Heart left ventricle (tissue), 16 donors: Measurements from ENCODE around the gene BID. TPM values are rescaled to one million over a fixed set of nuclear protein-coding genes. Genes with fewer than 3 reads are reported as not detected.

Experiments
- ATAC-seq, 4 donors: fragments of 200-7000 bp; cut with Tn5 transposase; one replicate each; pipeline ENCODE4 v1.9.1; 2020 to 2022; ENCODE audit warnings: moderate library complexity in 4 of 4, mild to moderate bottlenecking in 3 of 4, moderate number of reproducible peaks in 1 of 4
- DNase-seq, 5 donors: peaks; one replicate each; pipeline ENCODE4 v3.0.0-alpha.2; 2020
- H3K27ac ChIP-seq, 12 donors: fragments of 200-600 bp; sonication (generic) in 4 of 12; one replicate each; pipeline versions ENCODE4 v1.5.0 to v1.8.0; 2016 to 2022; ENCODE audit warnings: mild to moderate bottlenecking in 2 of 12
- H3K27me3 ChIP-seq, 9 donors: fragments of 200-600 bp; sonication (generic) in 2 of 9; one replicate each; pipeline versions ENCODE4 v1.5.1 to v1.8.0; 2016 to 2022; ENCODE audit warnings: mild to moderate bottlenecking in 3 of 9
- H3K36me3 ChIP-seq, 9 donors: fragments of 200-600 bp; sonication (generic) in 2 of 9; one replicate each; pipeline versions ENCODE4 v1.5.0 to v1.8.0; 2018 to 2022; ENCODE audit warnings: mild to moderate bottlenecking in 2 of 9
- H3K4me1 ChIP-seq, 12 donors: fragments of 200-600 bp; sonication (generic) in 4 of 12; one replicate each; pipeline versions ENCODE4 v1.5.0 to v1.8.0; 2016 to 2022; ENCODE audit warnings: mild to moderate bottlenecking in 3 of 12
- H3K4me3 ChIP-seq, 12 donors: fragments of 200-600 bp; sonication (generic) in 4 of 12; one replicate each; pipeline versions ENCODE4 v1.5.0 to v1.8.0; 2017 to 2022; ENCODE audit warnings: mild to moderate bottlenecking in 9 of 12, moderate library complexity in 4 of 12
- H3K9me3 ChIP-seq, 12 donors: fragments of 200-600 bp; sonication (generic) in 4 of 12; one replicate each; pipeline versions ENCODE4 v1.5.0 to v1.8.0; 2016 to 2022; ENCODE audit warnings: mild to moderate bottlenecking in 1 of 12
- POLR2A ChIP-seq, 2 donors: fragments of 450-650 bp; IDR thresholded peaks; one replicate each; pipeline ENCODE4 v1.6.1; 2017; ENCODE audit warnings: antibody characterized with exemption in 2 of 2, mild to moderate bottlenecking in 2 of 2, moderate library complexity in 2 of 2
- WGBS, 4 donors: extraction: QIAGEN DNeasy Blood & Tissue Kit in 2 of 4; methylation state at CpG; one replicate each; pipeline versions ENCODE4 v1.1.5 to v1.1.7; 2013 to 2018; 5-methylcytosine and 5-hydroxymethylcytosine counted together
- intact Hi-C, 10 donors: fragments of 100-400 bp; cut with DNase I; formaldehyde crosslinking; loops; one replicate each; pipeline versions ENCODE4 v1.11.1 to v1.14.2; 2022
- polyA plus RNA-seq, 2 donors: library from polyadenylated mRNA; stranded (reverse); fragments of 200-250 nt; gene quantifications; one replicate each; pipeline ENCODE4 v1.2.3, GENCODE V29; 2013
- total RNA-seq, 9 donors: library from RNA; depleted of rRNA in 2 of 9; stranded (reverse); fragments of >200 nt in 2 of 9; fragmentation: NEBNext Ultra II Directional in 3 of 9; extraction: Animal tissue kit (Norgen Biotek cat#: 25700) in 3 of 9; gene quantifications; one replicate each; pipeline versions ENCODE4 v1.1.0 to v1.2.4, GENCODE V29; 2016 to 2023
- TF ChIP-seq, protein P1 (sequence below), 12 donors: fragments of 200-600 bp; sonication (generic) in 4 of 12; IDR thresholded peaks; one replicate each; pipeline versions ENCODE4 v1.5.0 to v1.8.0; 2018 to 2022; ENCODE audit warnings: antibody characterized with exemption in 12 of 12, mild to moderate bottlenecking in 5 of 12
- donor health status: ischemic (EF 13 %, LVEDD 7.1; RV severe dilation, severe dysfunction).
- donor health status: healthy with polysubstance abuse.
- donor health status: DM: no; HTN: yes; CAD: no.
- donor health status: DM: no; HTN: no; CAD: no.
- donor health status: ischemic (EF 25% LVEDD 6.9; RV normal size, moderate dysfunction).
- donor health status: ischemic (EF 25% LVEDD 5.7; RV mildly dilated, moderate dysfunction).
- donor health status: healthy.
- donor health status: DM: yes; HTN: yes; CAD: no.
- donor health status: ischemic (EF 35%, LVEDD 5.7; RV mildly dilated, moderate dysfunction).
- donor health status: nonischemic (EF 11% LVEDD 7.7; RV severe dilation, severe dysfunction).
- donor health status: DM: yes; HTN: yes; CAD: no.
- donor health status: PGD.
- donor health status: ischemic (EF 29% LVEDD 5.4; RV normal size, mild dysfunction).
- donor health status: nonischemic (EF 23%, LVEDD 6.1; RV moderate dilation, normal function).

Gene BID
- total and polyA plus RNA-seq, 11 donors = 7.8 to 59.2 (median 20.9) TPM

DNA sequence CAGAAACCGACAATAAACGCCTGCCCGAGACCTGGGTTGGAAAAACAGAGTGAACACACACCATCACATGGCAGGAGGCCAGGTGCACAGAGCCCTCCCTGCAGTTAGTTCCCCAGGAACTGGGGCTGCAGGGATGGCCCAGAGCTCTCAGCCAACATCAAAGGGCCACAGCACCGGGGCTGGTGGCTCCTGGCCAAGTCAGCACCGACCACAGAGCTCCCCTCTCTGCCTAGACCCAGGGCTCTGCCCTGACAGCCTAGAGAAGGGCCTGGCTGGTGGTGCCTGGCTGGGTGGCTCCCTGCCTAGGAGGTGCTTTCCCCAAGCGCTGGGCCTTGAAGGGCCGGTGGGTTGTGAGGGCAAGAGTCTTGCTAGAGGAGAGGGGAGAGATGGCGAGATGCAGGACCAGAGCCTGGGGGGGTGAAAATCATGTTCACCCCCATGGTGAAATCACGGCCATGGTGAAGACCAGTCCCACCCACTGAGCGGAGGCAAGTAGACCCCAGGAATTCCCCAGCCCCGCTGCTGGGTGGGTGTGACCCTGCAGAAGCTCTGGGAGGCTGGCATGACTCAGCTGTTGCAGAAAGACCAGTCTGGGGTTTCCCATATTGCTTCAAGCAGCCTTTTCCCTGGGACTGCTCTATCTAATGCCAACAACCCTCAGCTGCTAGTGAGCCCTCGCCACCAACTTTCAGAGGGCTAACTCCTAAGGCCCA lies 7.2 kb upstream of the BID start:
- TF ChIP-seq, protein P1, sequence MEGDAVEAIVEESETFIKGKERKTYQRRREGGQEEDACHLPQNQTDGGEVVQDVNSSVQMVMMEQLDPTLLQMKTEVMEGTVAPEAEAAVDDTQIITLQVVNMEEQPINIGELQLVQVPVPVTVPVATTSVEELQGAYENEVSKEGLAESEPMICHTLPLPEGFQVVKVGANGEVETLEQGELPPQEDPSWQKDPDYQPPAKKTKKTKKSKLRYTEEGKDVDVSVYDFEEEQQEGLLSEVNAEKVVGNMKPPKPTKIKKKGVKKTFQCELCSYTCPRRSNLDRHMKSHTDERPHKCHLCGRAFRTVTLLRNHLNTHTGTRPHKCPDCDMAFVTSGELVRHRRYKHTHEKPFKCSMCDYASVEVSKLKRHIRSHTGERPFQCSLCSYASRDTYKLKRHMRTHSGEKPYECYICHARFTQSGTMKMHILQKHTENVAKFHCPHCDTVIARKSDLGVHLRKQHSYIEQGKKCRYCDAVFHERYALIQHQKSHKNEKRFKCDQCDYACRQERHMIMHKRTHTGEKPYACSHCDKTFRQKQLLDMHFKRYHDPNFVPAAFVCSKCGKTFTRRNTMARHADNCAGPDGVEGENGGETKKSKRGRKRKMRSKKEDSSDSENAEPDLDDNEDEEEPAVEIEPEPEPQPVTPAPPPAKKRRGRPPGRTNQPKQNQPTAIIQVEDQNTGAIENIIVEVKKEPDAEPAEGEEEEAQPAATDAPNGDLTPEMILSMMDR (IDR thresholded peaks at IDR 0.05) = no peak
- TF ChIP-seq POLR2A (IDR thresholded peaks at IDR 0.05) = no peak
- DNase-seq (peak in 1 of 5 donors; percentile 65), ATAC-seq (no peak)
- WGBS, 4 donors = 62 to 80% (median 68%) methylated on average over 10 to 12 of the region's 12 CpGs
- Histone ChIP-seq H3K4me1 (peaks cover 0 to 51% (median 15%) of the 10 kb centered on the region in 12 donors), H3K9me3 (no peaks in the 10 kb centered on the region), H3K27ac (peak overlapping the region in 1 of 12 donors; percentile 48), H3K4me3 (no peak overlapping the region), H3K36me3 (no peaks in the 10 kb centered on the region), H3K27me3 (no peaks in the 10 kb centered on the region)
- intact Hi-C loops = loop anchor here in 2 of 10 donors (10.0 kb wide), 2 partner anchors 217 to 607 kb away; partner anchors contain the start of gene SLC25A18 (in 1 of the 2)

DNA sequence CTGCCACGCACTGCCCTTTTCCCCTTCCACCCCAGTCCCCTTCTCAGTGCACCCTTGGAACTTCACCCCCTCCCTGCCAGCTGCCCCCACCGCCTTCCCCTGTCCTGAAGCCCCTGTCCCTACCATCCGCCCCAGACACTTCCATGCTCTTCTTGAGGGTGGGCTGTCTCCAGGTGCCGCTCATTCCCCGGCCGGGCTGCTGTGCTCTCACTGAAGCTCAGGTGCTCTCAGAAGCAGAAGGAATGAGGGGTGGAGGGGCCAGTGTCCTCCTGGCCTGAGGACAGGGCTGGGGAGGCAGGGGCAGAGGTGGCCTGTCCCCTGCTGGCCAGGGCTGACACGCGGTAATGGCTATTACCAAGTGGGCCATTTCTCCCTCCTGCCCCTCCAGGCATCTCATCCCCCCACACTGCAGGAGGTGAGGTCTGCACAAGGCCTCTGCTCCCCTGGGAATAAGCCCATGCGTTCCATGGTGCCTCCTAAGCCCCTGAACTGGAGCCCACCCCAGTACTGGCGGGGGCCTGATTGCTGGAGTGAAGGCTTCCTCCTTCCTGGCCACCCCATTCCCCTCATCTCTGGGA lies 6.6 kb upstream of the BID start:
- peak in 1 of 5 donors; percentile 43 for DNase-seq
- TF ChIP-seq, protein P1 (IDR thresholded peaks at IDR 0.05) = no peak
- no peak for TF ChIP-seq POLR2A (IDR thresholded peaks at IDR 0.05)
- no peaks in the 10 kb centered on the region for H3K9me3 ChIP-seq
- 92 to 94% (median 93%) methylated on average over 10 of the region's 10 CpGs for WGBS, 4 donors
- intact Hi-C loops = loop anchor here in 2 of 10 donors (10.0 kb wide), 2 partner anchors 216 to 606 kb away; partner anchors contain the start of gene SLC25A18 (in 1 of the 2)
- no peak overlapping the region for H3K4me3 ChIP-seq
- no peaks in the 10 kb centered on the region for H3K27me3 ChIP-seq
- no peak for ATAC-seq
- H3K4me1 ChIP-seq = peaks cover 0 to 51% (median 9%) of the 10 kb centered on the region in 12 donors
- no peaks in the 10 kb centered on the region for H3K36me3 ChIP-seq
- H3K27ac ChIP-seq = peak overlapping the region in 1 of 12 donors; percentile 48

DNA sequence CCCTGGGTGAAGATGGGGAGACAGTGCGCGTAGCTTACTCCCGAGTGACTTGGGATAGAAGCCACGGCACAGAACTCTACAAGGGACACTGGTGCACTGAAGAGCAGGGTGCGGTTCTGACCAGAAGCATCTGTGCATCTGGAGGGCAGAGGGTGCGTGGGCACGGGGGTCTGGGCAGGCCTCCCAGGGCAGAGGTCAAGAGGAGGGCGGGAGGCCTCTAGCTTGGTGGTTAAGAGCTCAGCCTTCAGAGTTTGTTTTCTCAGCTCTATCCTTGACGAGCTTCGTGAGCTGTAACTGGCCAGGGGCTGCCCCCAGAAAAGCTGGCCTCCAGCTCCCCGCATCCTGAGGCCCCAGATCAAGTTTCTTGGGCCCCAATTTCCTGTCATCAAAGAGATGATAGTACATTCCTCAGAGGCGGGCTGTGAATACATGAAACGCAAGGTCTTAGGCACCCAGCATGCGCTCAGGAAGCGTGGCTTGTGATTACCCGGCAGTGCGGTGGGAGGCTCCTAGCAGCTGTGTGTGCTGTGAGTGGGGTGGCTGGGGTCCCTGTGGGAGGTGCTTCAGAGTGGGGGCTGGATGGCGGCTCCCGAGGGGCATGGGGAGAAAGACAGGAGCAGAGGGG lies 6.0 kb upstream of the BID start:
- Histone ChIP-seq H3K9me3 (no peaks in the 10 kb centered on the region), H3K4me1 (peaks cover 0 to 53% (median 7%) of the 10 kb centered on the region in 12 donors), H3K27ac (no peak overlapping the region), H3K36me3 (no peaks in the 10 kb centered on the region), H3K27me3 (no peaks in the 10 kb centered on the region), H3K4me3 (no peak overlapping the region)
- peak in 1 of 5 donors; percentile 52 for DNase-seq
- WGBS, 4 donors = 86 to 92% (median 87%) methylated on average over 17 to 19 of the region's 19 CpGs
- no peak for ATAC-seq
- intact Hi-C loops = loop anchor here in 2 of 10 donors (10.0 kb wide), 2 partner anchors 215 to 605 kb away; partner anchors contain the start of gene SLC25A18 (in 1 of the 2)
- TF ChIP-seq, protein P1 (IDR thresholded peaks at IDR 0.05) = no peak
- no peak for TF ChIP-seq POLR2A (IDR thresholded peaks at IDR 0.05)
